K562 (cell line): ENCODE data around the gene ZNF763. TPM values are rescaled to one million over a fixed set of nuclear protein-coding genes. Genes with fewer than 3 reads are reported as not detected.
A peak's percentile ranks its signal among the peaks of the same experiment; 100 is the strongest.

ENCODE experiments used
- ATAC-seq: fragments of 200-7000 bp; cut with Tn5 transposase; 3 replicates; pipeline ENCODE4 v1.9.1; 2020; ENCODE audit warnings: moderate library complexity
- BruUV-seq: library from RNA; stranded (reverse); fragments of 400-500 nt; replicated peaks from 2 replicates; lab custom pipeline; 2021; lab: Mats Ljungman, UMichigan
- CTCF ChIA-PET: fragments of 300-600 bp; formaldehyde crosslinking; extraction: SDS; loops from one replicate; lab custom pipeline; 2021; ENCODE audit warnings: low intra/inter-chr PET ratio; lab: Yijun Ruan, JAX
- POLR2A ChIA-PET: fragments of 300-600, 350-650 bp; sonication (Branson Sonifier 250); formaldehyde crosslinking; extraction: SDS; loops from one replicate; lab custom pipeline; 2021; ENCODE audit warnings: antibody characterized with exemption, inconsistent platforms; lab: Yijun Ruan, JAX
- DNase-seq, 4 experiments: peaks; one replicate each; pipeline versions ENCODE4 v3.0.0 to v3.0.0-alpha.2; 2011 to 2018; ENCODE audit warnings: low spot score in 3 of 4, mixed read lengths in 3 of 4; ENCODE audit errors: extremely low read depth in 1 of 4
- FAIRE-seq: peaks from 2 replicates; lab custom pipeline; 2011; peaks lifted over from hg19 to GRCh38; lab: Jason Lieb, UNC
- H2AFZ ChIP-seq: 2 replicates; pipeline ENCODE4 v1.6.0; 2011; ENCODE audit warnings: low read depth, low read length, control low read depth, inconsistent platforms
- H3K27ac ChIP-seq: fragments of 200-600 bp; 3 replicates; pipeline ENCODE4 v1.8.0; 2011; ENCODE audit warnings: low read depth, mild to moderate bottlenecking, control low read depth, inconsistent platforms, low read length, moderate library complexity, mixed read lengths; ENCODE audit errors: extremely low read depth
- H3K27me3 ChIP-seq, 2 experiments: fragments of 300-600 bp in 1 of 2; 2 replicates in 1 of 2; 3 replicates in 1 of 2; pipeline versions ENCODE4 v1.6.0 to v1.8.0; 2011; ENCODE audit warnings: inconsistent platforms in 2 of 2, low read length in 2 of 2, mild to moderate bottlenecking in 1 of 2, mixed read lengths in 1 of 2, moderate library complexity in 1 of 2; ENCODE audit not compliant: control insufficient read depth in 2 of 2, insufficient read depth in 2 of 2
- H3K36me3 ChIP-seq: fragments of 300-600 bp; 3 replicates; pipeline ENCODE4 v1.8.0; 2011; ENCODE audit warnings: mild to moderate bottlenecking, low read length, inconsistent platforms; ENCODE audit not compliant: control insufficient read depth, insufficient read depth
- H3K4me1 ChIP-seq, 2 experiments: fragments of 200-600 bp in 1 of 2; replicated peaks in 1 of 2; 2 replicates in 1 of 2; 3 replicates in 1 of 2; pipeline versions ENCODE4 v1.5.1 to v1.8.0; 2011; ENCODE audit warnings: inconsistent platforms in 2 of 2, low read length in 2 of 2, mild to moderate bottlenecking in 1 of 2, mixed read lengths in 1 of 2, moderate library complexity in 1 of 2; ENCODE audit not compliant: control insufficient read depth in 2 of 2, insufficient read depth in 2 of 2
- H3K4me2 ChIP-seq: 2 replicates; pipeline ENCODE4 v1.6.1; 2011; ENCODE audit warnings: low read length, control low read depth, inconsistent platforms, mixed read lengths; ENCODE audit not compliant: insufficient read depth
- H3K4me3 ChIP-seq: fragments of 200-600 bp; sonication (generic), shearing (Covaris generic); 2 replicates; pipeline ENCODE4 v1.5.1; 2016; ENCODE audit warnings: control low read depth, inconsistent platforms
- H3K79me2 ChIP-seq: fragments of 200-600 bp; 3 replicates; pipeline ENCODE4 v1.8.0; 2011; ENCODE audit warnings: low read length, inconsistent platforms; ENCODE audit not compliant: control insufficient read depth, insufficient read depth
- H3K9ac ChIP-seq, 2 experiments: 2 replicates each; pipeline versions ENCODE4 v1.6.0 to v1.6.1; 2011; ENCODE audit warnings: low read depth in 2 of 2, low read length in 2 of 2, control low read depth in 1 of 2, inconsistent platforms in 1 of 2, mild to moderate bottlenecking in 1 of 2, mixed read lengths in 1 of 2; ENCODE audit not compliant: insufficient read depth in 1 of 2
- H3K9me1 ChIP-seq: one replicate; pipeline ENCODE4 v1.6.0; 2011; ENCODE audit warnings: inconsistent platforms, mild to moderate bottlenecking, low read length, moderate library complexity; ENCODE audit not compliant: control insufficient read depth, insufficient read depth
- H3K9me3 ChIP-seq: replicated peaks from 2 replicates; pipeline ENCODE4 v1.5.1; 2011; ENCODE audit warnings: low read depth, low read length, inconsistent platforms; ENCODE audit not compliant: control insufficient read depth, insufficient read depth
- H4K20me1 ChIP-seq: replicated peaks from 2 replicates; pipeline ENCODE4 v1.6.1; 2011; ENCODE audit warnings: low read length, inconsistent platforms, mixed read lengths; ENCODE audit not compliant: control insufficient read depth, insufficient read depth
- ATF3 ChIP-seq, 2 experiments: fragments of 450-650 bp in 1 of 2; sonication (generic) in 1 of 2; formaldehyde crosslinking in 1 of 2; IDR thresholded peaks in 1 of 2; conservative IDR thresholded peaks in 1 of 2; 2 replicates each; pipeline versions ENCODE4 v1.6.1 to v1.8.1; 2016 to 2023; ENCODE audit warnings: mild to moderate bottlenecking in 2 of 2, moderate library complexity in 2 of 2, inconsistent platforms in 1 of 2, missing genetic modification reagents in 1 of 2
- MYBL2 ChIP-seq, 2 experiments: fragments of 450-650 bp in 1 of 2; sonication (generic) in 1 of 2; formaldehyde crosslinking in 1 of 2; IDR thresholded peaks; 2 replicates each; pipeline versions ENCODE4 v1.6.1 to v1.8.1; 2017 to 2022; ENCODE audit warnings: borderline replicate concordance in 1 of 2, inconsistent platforms in 1 of 2, low read depth in 1 of 2, mild to moderate bottlenecking in 1 of 2, missing genetic modification reagents in 1 of 2, moderate library complexity in 1 of 2
- WGBS: fragments of 100-300 bp; shearing (Covaris generic); methylation state at CpG from one replicate; pipeline ENCODE4 v1.1.6; 2016; ENCODE audit warnings: low coverage, mixed read lengths; ENCODE audit not compliant: insufficient coverage; ENCODE audit errors: missing lambda C conversion rate; 5-methylcytosine and 5-hydroxymethylcytosine counted together
- in situ Hi-C: fragments of 300-500 bp; cut with MboI; formaldehyde crosslinking; loops from 4 replicates; pipeline ENCODE4 v1.15.0; 2018; ENCODE audit warnings: inconsistent platforms, mixed read lengths
- intact Hi-C: fragments of 100-400 bp; cut with micrococcal nuclease; formaldehyde crosslinking; loops from 2 replicates; pipeline ENCODE4 v1.14.2; 2022
- polyA plus RNA-seq, 8 experiments: library from polyadenylated mRNA; depleted of rRNA in 4 of 8; stranded (reverse) in 5 of 8; unstranded in 3 of 8; fragments of >200 nt; fragmentation: Nextera tagmentation in 2 of 8; fragmentation: Illumina TruSeq in 1 of 8; extraction: Ambion mirVana in 2 of 8; extraction: Trizol in 1 of 8; gene quantifications; 2 replicates each; pipeline versions ENCODE4 v1.2.1 to v1.2.3, GENCODE V29; 2011 to 2014; ENCODE audit warnings: inconsistent platforms in 1 of 8, missing spikeins in 1 of 8
- total RNA-seq, 7 experiments: library from RNA; depleted of rRNA in 6 of 7; stranded (reverse); fragments of >200 nt in 6 of 7; fragmentation: Illumina TruSeq in 2 of 7; extraction: Trizol in 2 of 7; gene quantifications; 2 replicates each; pipeline versions ENCODE4 v1.2.1 to v1.2.3, GENCODE V29; 2011 to 2021; ENCODE audit warnings: low replicate concordance in 1 of 7

Gene ZNF763
- total and polyA plus RNA-seq, 9 of the 15 experiments (the other 6 are each of a cell fraction or from before 2014, with no cell fraction given) = 0.08 to 0.28 (median 0.16) TPM; not detected in 3

- intact Hi-C loops = no loop called here
Measured at GRCh38 chr19:12000152-12000981, 35.5 kb downstream of the ZNF763 start.

More at GRCh38 chr19:12000152-12000981, 35.5 kb downstream of the ZNF763 start:
- ChIA-PET CTCF (no interaction called here), POLR2A (no interaction called here)
- 26% methylated on average over 9 of the region's 9 CpGs for WGBS
- DNase-seq (no peak), ATAC-seq (no peak), FAIRE-seq (no peak)
- no peak overlapping the region for H3K4me3 ChIP-seq
- 0 out of 3 replicates have a peak, but pooled peaks cover 3% of the 10 kb centered on the region for H3K36me3 ChIP-seq
- no TSS peak for BruUV-seq
- H4K20me1 ChIP-seq = no peaks in the 10 kb centered on the region
- H3K27ac ChIP-seq = no peak overlapping the region
- H3K9me1 ChIP-seq = no peaks in the 10 kb centered on the region
- no peak overlapping the region for H3K9ac ChIP-seq
- no peak overlapping the region for H2AFZ ChIP-seq
- no peak overlapping the region for H3K4me2 ChIP-seq
- H3K79me2 ChIP-seq = no peaks in the 10 kb centered on the region
- no peaks in the 10 kb centered on the region for H3K27me3 ChIP-seq
- no peaks in the 10 kb centered on the region for H3K9me3 ChIP-seq
- H3K4me1 ChIP-seq = no peaks in the 10 kb centered on the region; a peak in 2 of 5 replicates
- TF ChIP-seq MYBL2 (IDR thresholded peaks at IDR 0.05; ENCODE audit: low read depth) (no peak), MYBL2 (CRISPR knock-in tag; IDR thresholded peaks at IDR 0.05; ENCODE audit: borderline replicate concordance) (no peak), ATF3 (IDR thresholded peaks at IDR 0.05) (peak; percentile 44), ATF3 (CRISPR knock-in tag; conservative IDR thresholded peaks at IDR 0.05) (no peak)
- in situ Hi-C loops = no loop called here
